Measurements from ENCODE around the gene NTRK1. TPM values are rescaled to one million over a fixed set of nuclear protein-coding genes. Genes with fewer than 3 reads are reported as not detected.

Gene NTRK1
- total RNA-seq, 1 donor from 2014 or later = 1.9 TPM

DNA sequence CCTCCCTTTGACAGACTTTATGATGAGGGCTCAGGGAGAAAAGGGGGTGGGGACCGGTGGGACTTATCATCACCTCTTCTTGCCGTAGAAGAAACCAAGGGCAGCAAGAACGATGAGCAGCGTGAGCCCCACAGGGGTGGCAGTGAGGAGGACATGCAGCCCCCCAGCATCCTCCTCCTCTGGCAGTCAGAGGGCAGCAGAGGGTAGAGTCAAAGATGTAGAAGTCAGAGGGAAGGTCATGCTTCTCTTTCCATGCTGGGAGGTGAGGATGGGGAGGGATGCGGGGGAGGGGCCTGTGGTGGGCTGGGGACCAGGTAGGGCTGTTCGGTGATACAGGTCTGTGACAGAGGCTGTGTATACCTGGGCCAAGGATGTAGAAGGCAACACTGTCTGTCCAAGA is 16.6 kb upstream of the NTRK1 start:
- peaks cover 12% of the 10 kb centered on the region for H3K4me1 ChIP-seq
- H3K9me3 ChIP-seq = no peaks in the 10 kb centered on the region
- H3K4me3 ChIP-seq = no peak overlapping the region

DNA sequence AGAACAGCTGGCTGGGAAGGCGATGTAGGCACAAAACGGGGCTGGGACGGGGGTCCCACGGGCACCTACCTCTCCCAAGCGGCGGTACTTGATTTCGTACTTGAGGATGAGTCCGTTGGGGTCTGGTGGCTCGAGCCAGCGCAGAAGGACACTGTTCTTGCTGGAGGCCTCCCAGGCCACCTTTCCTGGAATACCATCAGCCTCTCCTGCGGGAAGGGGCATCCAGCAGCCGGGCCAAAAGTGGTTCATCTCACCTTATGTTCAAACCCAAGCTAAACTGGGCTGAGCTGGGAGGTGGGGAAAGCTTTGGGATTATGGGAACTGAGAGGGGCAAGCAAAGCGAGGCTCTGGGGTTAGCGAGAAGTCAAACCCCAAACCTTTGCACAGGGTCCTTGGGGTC is 16.0 kb upstream of the NTRK1 start:
- Histone ChIP-seq H3K36me3 (no peaks in the 10 kb centered on the region), H3K27me3 (ENCODE audit: low read depth) (peaks cover 86% of the 10 kb centered on the region), H3K9me3 (no peaks in the 10 kb centered on the region), H3K27ac (no peak overlapping the region), H3K4me1 (peaks cover 12% of the 10 kb centered on the region), H3K4me3 (no peak overlapping the region)
- DNase-seq (no peak), ATAC-seq (no peak)
- intact Hi-C loops (cut with DNase I) = no loop called here
- TF ChIP-seq, protein P1, sequence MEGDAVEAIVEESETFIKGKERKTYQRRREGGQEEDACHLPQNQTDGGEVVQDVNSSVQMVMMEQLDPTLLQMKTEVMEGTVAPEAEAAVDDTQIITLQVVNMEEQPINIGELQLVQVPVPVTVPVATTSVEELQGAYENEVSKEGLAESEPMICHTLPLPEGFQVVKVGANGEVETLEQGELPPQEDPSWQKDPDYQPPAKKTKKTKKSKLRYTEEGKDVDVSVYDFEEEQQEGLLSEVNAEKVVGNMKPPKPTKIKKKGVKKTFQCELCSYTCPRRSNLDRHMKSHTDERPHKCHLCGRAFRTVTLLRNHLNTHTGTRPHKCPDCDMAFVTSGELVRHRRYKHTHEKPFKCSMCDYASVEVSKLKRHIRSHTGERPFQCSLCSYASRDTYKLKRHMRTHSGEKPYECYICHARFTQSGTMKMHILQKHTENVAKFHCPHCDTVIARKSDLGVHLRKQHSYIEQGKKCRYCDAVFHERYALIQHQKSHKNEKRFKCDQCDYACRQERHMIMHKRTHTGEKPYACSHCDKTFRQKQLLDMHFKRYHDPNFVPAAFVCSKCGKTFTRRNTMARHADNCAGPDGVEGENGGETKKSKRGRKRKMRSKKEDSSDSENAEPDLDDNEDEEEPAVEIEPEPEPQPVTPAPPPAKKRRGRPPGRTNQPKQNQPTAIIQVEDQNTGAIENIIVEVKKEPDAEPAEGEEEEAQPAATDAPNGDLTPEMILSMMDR (IDR thresholded peaks at IDR 0.05) = no peak

More for the DNA sequence above, 16.6 kb upstream of the NTRK1 start:
- intact Hi-C loops (cut with DNase I) = no loop called here
- no peak overlapping the region for H3K27ac ChIP-seq
- peaks cover 86% of the 10 kb centered on the region for H3K27me3 ChIP-seq (ENCODE audit: low read depth)
- DNase-seq (no peak), ATAC-seq (no peak)
- TF ChIP-seq, protein P1 (IDR thresholded peaks at IDR 0.05) = no peak
- no peaks in the 10 kb centered on the region for H3K36me3 ChIP-seq

DNA sequence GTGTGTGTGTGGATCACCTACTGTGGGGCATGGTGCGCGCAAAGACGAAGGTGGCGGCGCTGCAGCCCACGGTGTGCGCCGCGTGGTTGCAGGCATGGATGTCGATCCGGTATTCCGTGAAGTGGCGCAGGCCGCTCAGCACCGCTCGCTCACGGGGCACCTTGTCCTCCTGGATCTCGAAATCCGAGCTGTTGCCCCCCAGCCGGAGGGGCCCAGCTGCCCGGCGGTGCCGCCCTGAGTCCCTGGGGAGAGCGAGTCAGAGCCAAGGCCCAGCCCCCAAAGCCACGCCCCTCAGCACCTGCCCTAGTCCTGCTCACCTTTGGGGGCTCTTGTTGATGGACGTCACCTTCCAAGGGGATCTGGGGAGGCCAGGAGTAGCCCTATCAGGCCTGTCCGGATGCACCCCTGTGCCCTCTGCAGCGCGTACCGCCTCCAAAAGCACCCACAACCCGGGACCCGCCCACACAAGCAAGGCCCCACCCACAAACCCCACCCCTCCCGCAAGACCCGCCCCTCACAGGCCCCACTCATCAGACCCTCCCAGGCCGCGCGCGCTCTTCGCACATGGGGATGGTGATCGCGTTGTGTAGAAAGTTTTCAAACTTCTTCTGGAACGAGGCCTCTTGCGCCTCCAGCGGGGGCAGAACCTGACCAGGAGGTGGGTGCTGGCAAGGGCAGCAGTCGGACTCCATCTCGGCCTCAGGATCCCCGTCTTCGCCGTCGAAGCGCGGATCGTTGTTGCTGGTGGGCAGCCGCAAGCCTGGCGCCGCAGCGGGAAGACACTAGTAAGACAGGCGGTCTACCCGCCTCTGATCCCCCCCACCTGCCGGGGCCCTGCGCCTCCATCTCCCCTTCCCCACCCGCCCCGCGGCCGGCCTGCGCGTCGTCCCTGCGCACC is 15.4 kb upstream of the NTRK1 start:
- H3K9me3 ChIP-seq = no peaks in the 10 kb centered on the region
- DNase-seq (no peak), ATAC-seq (no peak)
- no peaks in the 10 kb centered on the region for H3K36me3 ChIP-seq
- TF ChIP-seq, protein P1 (IDR thresholded peaks at IDR 0.05) = no peak
- intact Hi-C loops (cut with DNase I) = no loop called here
- peaks cover 88% of the 10 kb centered on the region for H3K27me3 ChIP-seq (ENCODE audit: low read depth)
- H3K4me3 ChIP-seq = no peak overlapping the region
- H3K27ac ChIP-seq = no peak overlapping the region
- peaks cover 12% of the 10 kb centered on the region for H3K4me1 ChIP-seq

DNA sequence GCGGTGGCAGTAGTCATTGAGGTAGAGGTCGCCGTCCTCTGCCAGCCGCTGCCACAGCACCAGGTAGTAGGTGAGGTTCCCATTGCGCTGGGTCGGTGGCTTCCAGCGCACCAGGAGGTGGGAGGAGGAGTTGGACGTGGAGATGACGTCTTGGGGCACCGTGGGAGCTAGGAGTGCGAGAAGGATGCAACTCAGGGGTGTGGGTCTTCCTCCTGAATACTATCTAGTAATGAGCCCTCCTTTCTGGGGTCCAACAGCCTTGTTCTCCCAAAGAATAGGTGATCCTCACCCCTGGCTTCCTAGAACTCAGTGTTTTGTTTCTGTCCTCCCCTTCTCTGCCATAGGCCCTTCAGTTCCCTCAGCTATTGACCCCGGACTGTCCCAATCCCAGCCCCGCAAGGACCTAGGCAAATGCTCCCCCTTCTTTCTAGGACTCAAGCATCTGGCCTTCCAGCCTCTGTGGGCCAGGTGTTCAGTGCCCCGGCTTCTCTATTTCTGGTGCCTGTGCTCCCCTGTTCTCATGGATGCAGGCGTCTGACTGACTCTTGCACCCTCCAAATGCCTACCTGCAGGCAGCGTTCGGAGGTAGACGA is 14.6 kb upstream of the NTRK1 start:
- TF ChIP-seq, protein P1 (IDR thresholded peaks at IDR 0.05) = no peak
- Histone ChIP-seq H3K4me3 (no peak overlapping the region), H3K4me1 (peaks cover 12% of the 10 kb centered on the region), H3K27ac (no peak overlapping the region), H3K36me3 (no peaks in the 10 kb centered on the region), H3K9me3 (no peaks in the 10 kb centered on the region), H3K27me3 (ENCODE audit: low read depth) (peaks cover 82% of the 10 kb centered on the region)
- ATAC-seq (no peak), DNase-seq (no peak)
- intact Hi-C loops (cut with DNase I) = no loop called here

DNA sequence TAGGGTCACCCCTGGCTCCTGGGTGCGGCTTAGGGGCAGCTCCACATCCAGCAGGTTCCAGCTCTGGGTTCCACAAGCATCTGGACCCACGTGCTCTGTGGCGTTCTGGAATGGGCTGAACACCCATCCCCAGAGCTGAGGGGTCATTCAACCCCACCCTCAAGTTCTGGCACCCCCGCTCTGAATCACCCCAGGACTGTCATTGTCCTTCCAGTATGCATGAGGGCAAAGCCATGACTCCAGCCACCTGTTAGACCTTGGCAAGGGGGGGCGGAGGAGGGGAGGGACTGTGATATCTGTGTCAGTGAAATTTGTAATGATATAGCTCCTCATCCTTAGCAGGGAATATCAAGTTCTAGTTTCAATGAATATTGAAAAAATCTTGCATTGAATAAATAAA is 14.0 kb upstream of the NTRK1 start:
- TF ChIP-seq, protein P1 (IDR thresholded peaks at IDR 0.05) = no peak
- ATAC-seq (no peak), DNase-seq (no peak)
- Histone ChIP-seq H3K27ac (no peak overlapping the region), H3K4me1 (peaks cover 12% of the 10 kb centered on the region), H3K36me3 (no peaks in the 10 kb centered on the region), H3K4me3 (no peak overlapping the region), H3K9me3 (no peaks in the 10 kb centered on the region), H3K27me3 (ENCODE audit: low read depth) (peaks cover 79% of the 10 kb centered on the region)
- intact Hi-C loops (cut with DNase I) = no loop called here

All from lower lobe of right lung (tissue), 2 donors.